ENCODE results near the gene CFAP73.

The CFAP73 gene

GRCh38 chr12:113167868-113168267, 18.3 kb downstream of the CFAP73 start:
- DNase-seq = no peak

- no peak for DNase-seq
Observed at GRCh38 chr12:113169697-113170096, 20.2 kb downstream of the CFAP73 start.

DNA sequence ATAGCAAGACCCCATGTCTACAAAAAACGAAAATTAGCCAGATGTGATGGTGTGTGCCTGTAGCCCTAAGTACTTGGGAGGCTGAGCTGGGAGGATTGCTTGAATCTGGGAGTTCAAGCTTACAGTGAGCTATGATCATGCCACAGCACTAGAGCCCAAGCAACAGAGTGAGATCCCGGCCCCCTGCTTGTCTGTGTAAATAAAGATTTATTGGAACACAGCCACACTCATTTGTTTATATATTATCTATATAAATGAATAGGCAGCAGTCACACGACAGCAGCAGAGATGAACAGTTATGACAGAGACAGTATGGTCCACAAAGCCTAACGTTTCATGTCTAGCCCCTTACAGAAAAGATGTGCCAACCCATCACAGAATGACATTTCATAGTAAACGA, 20.9 kb downstream of the CFAP73 start:
- no peak for DNase-seq

- no peak for DNase-seq
Observed at GRCh38 chr12:113170926-113171325, 21.4 kb downstream of the CFAP73 start.

GRCh38 chr12:113171543-113171942, 22.0 kb downstream of the CFAP73 start:
- no peak for DNase-seq

DNA sequence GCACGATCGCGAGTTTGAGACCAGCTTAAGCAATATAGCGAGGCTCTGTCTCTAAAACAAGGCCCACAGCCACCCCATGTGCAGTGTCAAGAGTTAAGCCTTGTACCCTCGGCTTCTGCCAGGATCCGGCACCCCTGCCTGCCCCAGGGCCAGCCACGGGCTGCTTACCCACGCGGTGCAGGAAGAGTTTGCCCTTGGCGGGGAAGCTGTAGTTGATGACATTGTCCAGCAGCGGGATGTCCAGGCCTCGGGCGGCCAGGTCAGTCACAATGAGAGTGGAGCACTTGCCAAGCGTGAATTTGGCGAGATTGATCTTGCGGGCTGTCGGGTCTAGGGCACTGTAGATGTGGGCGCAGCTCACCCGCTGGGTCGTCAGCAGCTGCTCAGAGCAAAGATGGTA, 22.7 kb downstream of the CFAP73 start:
- no peak for DNase-seq

DNA sequence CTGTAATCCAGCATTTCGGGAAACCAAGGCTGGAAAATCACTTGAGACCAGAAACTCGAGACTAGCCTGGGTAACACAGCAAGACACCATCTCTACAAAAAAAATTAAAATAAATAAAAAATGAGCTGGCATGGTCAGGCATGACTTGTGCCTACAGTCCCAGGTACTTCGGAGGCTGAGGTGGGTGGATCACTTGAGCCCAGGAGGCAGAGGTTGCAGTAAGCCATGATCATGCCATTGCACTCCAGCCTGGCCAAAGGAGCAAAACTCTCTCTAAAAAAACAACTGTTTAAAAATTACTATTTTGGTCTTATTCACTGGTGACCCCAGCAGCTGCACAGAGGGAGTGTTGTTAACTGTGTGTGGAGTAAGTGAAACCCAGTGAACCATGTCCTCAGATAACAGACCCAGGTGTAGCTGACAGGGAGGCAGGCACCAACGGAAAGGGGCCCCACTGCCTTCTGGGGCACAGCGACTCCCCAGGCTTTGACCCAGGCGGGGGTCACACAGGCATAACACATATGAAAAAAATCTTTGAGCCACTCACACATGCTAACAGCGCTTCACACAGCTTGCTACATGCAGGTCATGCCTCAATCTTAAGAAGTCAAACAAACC, 23.7 kb downstream of the CFAP73 start:
- no peak for DNase-seq

GRCh38 chr12:113174461-113175384, 25.2 kb downstream of the CFAP73 start:
- DNase-seq = peak; percentile 40 to 48

- no peak for DNase-seq
Observed at GRCh38 chr12:113179023-113179422, 29.5 kb downstream of the CFAP73 start.

GRCh38 chr12:113180333-113180732, 30.8 kb downstream of the CFAP73 start:
- DNase-seq = no peak

- no peak for DNase-seq
Observed at GRCh38 chr12:113181975-113182374, 32.5 kb downstream of the CFAP73 start.

DNA sequence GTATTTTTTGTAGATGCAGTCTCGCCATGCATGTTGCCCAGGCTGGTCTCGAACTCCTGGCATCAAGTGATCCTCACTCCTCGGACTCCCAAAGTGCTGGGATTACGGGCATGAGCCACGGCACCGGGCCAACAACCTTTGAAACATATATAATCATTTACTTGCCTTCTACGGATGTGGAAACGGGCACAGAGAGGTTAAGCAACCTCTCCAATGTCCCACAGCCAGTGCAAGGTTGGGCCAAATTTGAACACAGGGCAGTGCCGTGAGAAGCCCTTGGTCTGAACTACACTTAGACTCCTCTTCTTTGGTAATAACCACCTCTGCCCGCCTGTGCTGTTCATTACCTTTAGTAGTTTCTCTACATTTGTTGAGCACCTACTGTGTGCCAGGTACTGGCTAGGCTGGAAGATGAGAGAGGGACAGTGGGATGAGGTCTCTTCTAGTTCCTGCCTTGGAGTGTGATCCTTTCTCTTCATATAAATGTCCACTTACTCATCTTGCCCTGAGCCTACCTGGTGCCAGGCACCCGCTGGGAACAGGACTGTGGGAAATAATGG, 33.6 kb downstream of the CFAP73 start:
- no peak for DNase-seq

DNA sequence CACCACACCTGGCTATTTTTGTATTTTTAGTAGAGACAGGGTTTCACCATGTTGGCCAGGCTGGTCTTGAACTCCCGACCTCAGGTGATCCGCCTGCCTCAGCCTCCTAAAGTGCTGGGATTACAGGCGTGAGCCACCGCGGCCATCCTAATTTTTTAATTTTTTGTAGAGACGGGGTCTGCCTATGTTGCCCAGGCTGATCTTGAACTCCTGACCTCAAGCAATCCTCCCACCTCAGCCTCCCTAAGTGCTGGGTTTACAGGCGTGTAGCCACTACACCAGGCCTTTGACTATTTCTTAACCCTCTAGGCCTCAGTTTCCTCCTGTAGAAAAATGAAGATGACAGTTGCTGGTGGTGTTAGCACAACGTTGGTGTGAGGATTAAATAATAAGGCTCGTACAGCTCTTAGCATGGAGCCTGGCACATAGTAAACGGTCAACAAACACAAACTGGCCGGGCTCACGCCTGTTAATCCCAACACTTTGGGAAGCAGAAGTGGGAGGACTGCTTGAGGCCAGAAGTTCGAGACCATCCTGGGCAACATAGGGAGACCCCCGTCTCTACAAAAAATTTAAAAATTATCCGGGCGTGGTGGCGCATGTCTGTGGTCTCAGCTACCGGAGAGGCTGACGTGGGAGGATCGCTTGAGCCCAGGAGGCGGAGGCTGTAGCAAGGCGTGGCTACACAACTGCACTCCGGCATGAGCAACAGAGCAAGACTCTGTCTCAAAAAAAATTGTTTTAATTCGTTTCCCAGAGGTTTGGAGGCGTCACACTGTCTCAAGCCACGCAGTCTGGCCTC, 34.8 kb downstream of the CFAP73 start:
- peak; percentile 87 to 92 for DNase-seq

DNA sequence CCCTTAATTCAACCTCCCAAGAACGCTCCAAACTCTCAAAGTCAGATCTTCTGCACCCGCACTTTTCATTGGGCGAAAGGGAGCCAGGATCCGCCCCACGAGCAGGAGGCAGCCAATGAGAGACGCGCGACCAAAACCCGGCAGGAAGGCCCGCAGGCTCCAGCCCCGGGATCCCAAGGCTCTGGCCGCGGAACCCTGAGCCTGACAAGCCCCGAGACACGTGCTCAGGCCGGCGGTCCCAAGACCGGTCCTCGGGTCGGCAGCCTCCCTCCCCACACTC, 35.3 kb downstream of the CFAP73 start:
- DNase-seq = peak; percentile 92 to 93

DNA sequence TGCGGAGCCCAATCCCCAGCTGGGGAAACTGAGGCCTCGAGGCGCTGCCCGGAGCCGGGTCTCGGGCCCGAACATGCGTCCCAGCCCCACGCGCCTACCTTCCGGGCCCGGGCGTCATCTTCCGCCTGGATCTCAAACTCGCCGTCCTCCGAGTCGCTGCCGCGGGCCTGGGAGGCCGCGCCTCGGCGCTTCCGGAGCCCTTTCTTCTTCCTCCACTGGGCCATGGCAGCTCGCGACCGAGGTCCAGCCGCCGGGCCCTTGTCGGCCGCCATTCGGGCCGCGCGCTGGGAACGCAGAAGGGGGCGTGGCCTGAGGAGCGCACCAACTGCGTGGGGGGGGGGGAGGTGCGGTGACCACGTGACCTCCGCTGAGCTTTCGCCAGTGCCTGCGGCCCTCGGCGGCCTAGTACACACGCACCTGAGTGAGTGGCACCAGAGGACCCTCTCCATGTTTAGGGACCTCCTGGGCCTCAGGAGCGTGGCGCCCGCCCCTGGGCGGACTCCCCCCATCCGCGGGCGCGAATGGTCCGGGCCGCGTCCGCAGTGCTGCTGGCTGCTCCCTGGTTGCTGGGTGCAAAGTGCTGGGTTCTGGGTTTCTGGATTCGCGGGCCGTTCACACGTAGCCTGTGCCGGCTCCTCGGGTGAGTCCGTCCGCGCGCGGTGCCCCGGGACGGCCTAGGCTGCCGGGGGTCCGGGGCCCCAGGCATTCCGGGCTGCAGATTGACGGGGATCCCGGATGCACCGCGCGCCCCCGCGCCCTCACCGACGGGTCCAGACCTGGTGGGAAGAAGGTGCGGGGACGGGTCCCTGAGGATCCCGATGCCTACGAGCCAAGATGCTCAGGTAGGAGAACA, 35.9 kb downstream of the CFAP73 start, which contains the start of the genes DDX54 and RITA1:
Gene DDX54, minus strand, starts transcription at position 299 of the 853 bp plus-strand sequence. Its CDS starts 27 bp downstream, at position 272.
Gene RITA1, plus strand, starts transcription at position 542 of the 853 bp plus-strand sequence. CDS start 1,026 bp downstream, outside the sequence.
- DNase-seq = peak; percentile 58 to 77

DNA sequence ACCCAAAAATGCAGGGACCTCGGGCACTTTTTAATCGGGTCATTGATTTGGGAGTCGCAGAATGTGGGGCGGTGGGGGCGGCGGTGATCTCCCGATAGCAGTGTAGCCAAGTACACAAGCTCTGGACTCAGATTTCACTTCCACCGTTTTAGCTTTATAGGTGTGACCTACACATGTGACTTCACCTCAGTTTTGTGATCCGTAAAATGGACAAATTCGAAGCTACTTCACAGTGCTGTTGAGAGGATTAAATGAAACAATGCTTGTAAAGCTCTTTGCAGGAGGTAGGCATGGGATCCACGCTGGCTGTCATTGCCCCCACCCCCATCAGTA, 36.5 kb downstream of the CFAP73 start:
- DNase-seq = peak in 1 of 2 experiments; percentile 31

DNA sequence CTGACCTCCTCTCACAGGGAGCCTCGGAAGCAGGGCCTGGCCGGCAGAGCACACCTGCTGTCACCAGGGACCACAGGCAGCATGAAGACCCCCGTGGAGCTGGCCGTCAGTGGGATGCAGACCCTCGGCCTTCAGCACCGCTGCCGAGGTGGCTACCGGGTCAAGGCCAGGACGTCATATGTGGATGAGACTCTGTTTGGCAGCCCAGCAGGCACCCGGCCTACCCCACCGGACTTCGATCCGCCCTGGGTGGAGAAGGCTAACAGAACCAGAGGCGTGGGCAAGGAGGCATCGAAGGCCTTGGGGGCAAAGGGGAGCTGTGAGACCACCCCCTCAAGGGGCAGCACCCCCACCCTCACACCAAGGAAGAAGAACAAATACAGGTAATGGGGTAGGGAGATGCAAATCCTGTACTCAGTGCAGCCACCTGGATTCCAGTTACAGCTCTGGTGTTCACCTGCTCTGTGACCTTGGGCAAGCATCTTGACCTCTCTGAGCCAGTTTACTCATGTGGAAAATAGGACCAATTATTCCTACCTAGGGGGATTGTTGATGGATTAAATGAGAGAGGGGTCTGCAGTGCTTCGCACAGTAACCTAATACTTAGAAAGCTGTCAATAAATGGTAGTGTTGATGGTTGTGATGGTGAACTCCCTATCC, 37.3 kb downstream of the CFAP73 start:
- no peak for DNase-seq

DNA sequence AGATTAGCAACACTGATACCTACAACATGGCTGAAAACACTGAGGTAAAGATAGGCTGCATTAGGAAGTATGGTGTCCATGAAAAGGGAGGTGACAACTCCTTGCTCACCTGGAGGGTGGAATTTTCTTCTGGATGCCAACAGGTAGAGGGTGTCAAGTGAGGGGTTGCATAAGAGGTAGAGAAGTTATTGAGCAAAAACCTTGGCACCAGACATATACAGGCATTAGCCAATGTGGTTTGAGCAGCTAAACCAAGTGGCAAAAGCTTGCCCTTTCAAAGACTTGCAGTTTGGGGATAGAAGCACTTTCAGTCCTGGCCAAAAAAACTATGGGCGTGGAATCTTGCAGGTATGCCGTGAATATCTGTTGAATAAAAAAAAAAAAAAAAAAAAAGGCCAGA, 39.8 kb downstream of the CFAP73 start:
- no peak for DNase-seq

GRCh38 chr12:113190761-113191160, 41.2 kb downstream of the CFAP73 start:
- peak in 1 of 2 experiments; percentile 5 for DNase-seq

GRCh38 chr12:113191227-113191626, 41.7 kb downstream of the CFAP73 start:
- DNase-seq = no peak

GRCh38 chr12:113194971-113195391, 45.5 kb downstream of the CFAP73 start:
- DNase-seq = no peak

GRCh38 chr12:113195598-113195997, 46.1 kb downstream of the CFAP73 start:
- DNase-seq = no peak
